ENCODE measurements around the gene TASL.
"Not testable (repeated sequence)": the region's sequence is repeated elsewhere in the genome, so short reads cannot be mapped to it uniquely, and the experiment has no call there.

TASL gene

GRCh38 chrX:30576881-30577280 is 685 bp downstream of the TASL start:
- no peak for DNase-seq

GRCh38 chrX:30573125-30573524 is 4.4 kb downstream of the TASL start:
- DNase-seq, result no peak

GRCh38 chrX:30572678-30573077 is 4.9 kb downstream of the TASL start:
- DNase-seq, result no peak

GRCh38 chrX:30572004-30572403 is 5.6 kb downstream of the TASL start:
- DNase-seq, result no peak

GRCh38 chrX:30570505-30570904 is 7.1 kb downstream of the TASL start:
- DNase-seq, result no peak

- DNase-seq, result no peak
These were observed 9.4 kb downstream of the TASL start for GRCh38 chrX:30568136-30568535.

GRCh38 chrX:30563070-30563469 is 14.5 kb downstream of the TASL start:
- DNase-seq, result not testable (repeated sequence)

- DNase-seq, result no peak
These were observed 16.4 kb downstream of the TASL start for GRCh38 chrX:30561191-30561590.

- DNase-seq, result no peak
These were observed 39.3 kb downstream of the TASL start for GRCh38 chrX:30538271-30538670.

GRCh38 chrX:30533835-30534234 is 43.7 kb downstream of the TASL start:
- DNase-seq, result no peak

- no peak for DNase-seq
These were observed 44.3 kb downstream of the TASL start for GRCh38 chrX:30533266-30533665.

- DNase-seq, result no peak
These were observed 47.0 kb downstream of the TASL start for GRCh38 chrX:30530606-30531005.

GRCh38 chrX:30525732-30526131 is 51.8 kb downstream of the TASL start:
- no peak for DNase-seq

GRCh38 chrX:30521440-30522182 is 56.0 kb downstream of the TASL start:
- DNase-seq, result no peak

GRCh38 chrX:30513284-30513683 is 64.3 kb downstream of the TASL start:
- no peak for DNase-seq

Data from stimulated activated CD4-positive, alpha-beta T cell treated with anti-CD3 and anti-CD28 coated beads, Interleukin-15, amount 100 ng/mL, for 24 hours (primary cell).